ENCODE data around the gene ABCB4.

ABCB4 gene

GRCh38 chr7:87494454-87494853 is 19.0 kb upstream of the ABCB4 start:
- no peak for TF ChIP-seq CTCF (IDR thresholded peaks at IDR 0.05; ENCODE audit: unreplicated experiment in 3 of 3)
- H3K27me3 Mint-ChIP-seq (ENCODE audit: low read depth): no peaks in the 10 kb centered on the region
- no peaks in the 10 kb centered on the region for H3K9me3 Mint-ChIP-seq
- no peak overlapping the region for H3K27ac Mint-ChIP-seq
- no peak overlapping the region for H3K4me3 Mint-ChIP-seq
- no peaks in the 10 kb centered on the region for H3K4me1 Mint-ChIP-seq
- H3K36me3 Mint-ChIP-seq (ENCODE audit: low read depth): no peaks in the 10 kb centered on the region

GRCh38 chr7:87483131-87483530 is 7.7 kb upstream of the ABCB4 start:
- TF ChIP-seq CTCF (IDR thresholded peaks at IDR 0.05; ENCODE audit: unreplicated experiment in 3 of 3): no peak
- Mint-ChIP-seq H3K4me1 (no peaks in the 10 kb centered on the region), H3K27me3 (ENCODE audit: low read depth) (peaks cover 3% of the 10 kb centered on the region)

GRCh38 chr7:87482115-87482514 is 6.6 kb upstream of the ABCB4 start:
- peaks cover 3% of the 10 kb centered on the region for H3K27me3 Mint-ChIP-seq (ENCODE audit: low read depth)
- no peaks in the 10 kb centered on the region for H3K36me3 Mint-ChIP-seq (ENCODE audit: low read depth)
- no peak overlapping the region for H3K27ac Mint-ChIP-seq
- no peaks in the 10 kb centered on the region for H3K4me1 Mint-ChIP-seq
- H3K4me3 Mint-ChIP-seq: no peak overlapping the region
- no peaks in the 10 kb centered on the region for H3K9me3 Mint-ChIP-seq
- no peak for TF ChIP-seq CTCF (IDR thresholded peaks at IDR 0.05; ENCODE audit: unreplicated experiment in 3 of 3)

More at GRCh38 chr7:87483131-87483530, 7.7 kb upstream of the ABCB4 start:
- Mint-ChIP-seq H3K4me3 (no peak overlapping the region), H3K36me3 (ENCODE audit: low read depth) (no peaks in the 10 kb centered on the region), H3K9me3 (no peaks in the 10 kb centered on the region), H3K27ac (no peak overlapping the region)

GRCh38 chr7:87480386-87480785 is 4.9 kb upstream of the ABCB4 start:
- Mint-ChIP-seq H3K27ac (no peak overlapping the region), H3K9me3 (no peaks in the 10 kb centered on the region), H3K36me3 (ENCODE audit: low read depth) (no peaks in the 10 kb centered on the region), H3K4me3 (no peak overlapping the region), H3K4me1 (peaks cover 5% of the 10 kb centered on the region), H3K27me3 (ENCODE audit: low read depth) (peaks cover 11% of the 10 kb centered on the region)
- no peak for TF ChIP-seq CTCF (IDR thresholded peaks at IDR 0.05; ENCODE audit: unreplicated experiment in 3 of 3)

- Mint-ChIP-seq H3K4me1 (peaks cover 7% of the 10 kb centered on the region), H3K36me3 (ENCODE audit: low read depth) (no peaks in the 10 kb centered on the region), H3K27ac (no peak overlapping the region), H3K9me3 (no peaks in the 10 kb centered on the region), H3K4me3 (no peak overlapping the region), H3K27me3 (ENCODE audit: low read depth) (peaks cover 14% of the 10 kb centered on the region)
- TF ChIP-seq CTCF (IDR thresholded peaks at IDR 0.05; ENCODE audit: unreplicated experiment in 3 of 3): no peak
Measured at GRCh38 chr7:87479951-87480350, 4.5 kb upstream of the ABCB4 start.

GRCh38 chr7:87476179-87476557 is 688 bp upstream of the ABCB4 start:
- Mint-ChIP-seq H3K4me1 (peaks cover 18% of the 10 kb centered on the region), H3K27me3 (ENCODE audit: low read depth) (peaks cover 23% of the 10 kb centered on the region), H3K9me3 (no peaks in the 10 kb centered on the region), H3K36me3 (ENCODE audit: low read depth) (no peaks in the 10 kb centered on the region), H3K4me3 (peak overlapping the region; percentile 66 to 81 (median 79)), H3K27ac (no peak overlapping the region)
- no peak for TF ChIP-seq CTCF (IDR thresholded peaks at IDR 0.05; ENCODE audit: unreplicated experiment in 3 of 3)
